DND-41 (cell line): ENCODE measurements around the gene KCNIP4.

Experiments
- ATAC-seq: fragments of 200-7000 bp; cut with Tn5 transposase; 3 replicates; pipeline ENCODE4 v1.9.1; 2021; ENCODE audit warnings: low read depth; ENCODE audit not compliant: insufficient read depth
- DNase-seq: peaks from one replicate; pipeline ENCODE4 v3.0.0-alpha.2; 2020
- H2AFZ ChIP-seq: 2 replicates; pipeline ENCODE4 v1.6.0; 2012; ENCODE audit warnings: low read depth, low read length
- H3K27ac ChIP-seq: 2 replicates; pipeline ENCODE4 v1.5.1; 2012; ENCODE audit warnings: low read length, inconsistent platforms
- H3K27me3 ChIP-seq: fragments of 200-600 bp; sonication (generic); 2 replicates; pipeline ENCODE4 v1.6.0; 2012; ENCODE audit warnings: low read length, mild to moderate bottlenecking, inconsistent platforms; ENCODE audit not compliant: insufficient read depth, poor library complexity
- H3K36me3 ChIP-seq: 2 replicates; pipeline ENCODE4 v1.5.1; 2012; ENCODE audit warnings: low read length, inconsistent platforms; ENCODE audit not compliant: insufficient read depth
- H3K4me1 ChIP-seq: 2 replicates; pipeline ENCODE4 v1.5.1; 2012; ENCODE audit warnings: mild to moderate bottlenecking, low read length; ENCODE audit not compliant: insufficient read depth
- H3K4me2 ChIP-seq: 2 replicates; pipeline ENCODE4 v1.6.0; 2012; ENCODE audit warnings: mild to moderate bottlenecking, moderate library complexity, low read length, inconsistent platforms; ENCODE audit not compliant: insufficient read depth
- H3K4me3 ChIP-seq, 2 experiments: fragments of 200-600 bp in 1 of 2; shearing (Covaris generic) in 1 of 2; 2 replicates each; pipeline ENCODE4 v1.5.1; 2012 to 2016; ENCODE audit warnings: inconsistent platforms in 2 of 2, low read length in 2 of 2, mild to moderate bottlenecking in 2 of 2, low read depth in 1 of 2, moderate library complexity in 1 of 2
- H3K79me2 ChIP-seq: 2 replicates; pipeline ENCODE4 v1.6.0; 2012; ENCODE audit warnings: low read length, inconsistent platforms; ENCODE audit not compliant: insufficient read depth
- H3K9ac ChIP-seq: 2 replicates; pipeline ENCODE4 v1.6.0; 2012; ENCODE audit warnings: low read depth, mild to moderate bottlenecking, inconsistent platforms, low read length, moderate library complexity
- H3K9me3 ChIP-seq: 2 replicates; pipeline ENCODE4 v1.5.1; 2012; ENCODE audit warnings: low read length, moderate library complexity, mild to moderate bottlenecking, inconsistent platforms; ENCODE audit not compliant: insufficient read depth, severe bottlenecking
- H4K20me1 ChIP-seq: 2 replicates; pipeline ENCODE4 v1.6.0; 2012; ENCODE audit warnings: low read length; ENCODE audit not compliant: insufficient read depth
- CTCF ChIP-seq: IDR thresholded peaks from 2 replicates; pipeline ENCODE4 v1.5.1; 2012; ENCODE audit warnings: borderline replicate concordance, low read length, moderate library complexity, mild to moderate bottlenecking; ENCODE audit not compliant: poor library complexity, severe bottlenecking; ENCODE audit errors: extremely low read depth
- EZH2 ChIP-seq: IDR thresholded peaks from 3 replicates; pipeline ENCODE4 v1.6.1; 2012; ENCODE audit warnings: borderline replicate concordance, low read depth, mild to moderate bottlenecking, moderate library complexity, low read length, inconsistent platforms; ENCODE audit not compliant: severe bottlenecking

Gene KCNIP4

GRCh38 chr4:20832826-20833225, 1115.7 kb downstream of the KCNIP4 start:
- TF ChIP-seq EZH2 = no peak
- no peak for TF ChIP-seq CTCF
- Histone ChIP-seq H3K27me3 (no peaks in the 10 kb centered on the region), H2AFZ (no peak overlapping the region), H3K79me2 (no peaks in the 10 kb centered on the region), H4K20me1 (no peaks in the 10 kb centered on the region), H3K27ac (no peak overlapping the region), H3K4me2 (no peak overlapping the region), H3K36me3 (no peaks in the 10 kb centered on the region), H3K4me3 (no peak overlapping the region), H3K4me1 (no peaks in the 10 kb centered on the region), H3K9ac (no peak overlapping the region), H3K9me3 (no peaks in the 10 kb centered on the region)
- ATAC-seq (no peak), DNase-seq (no peak)

DNA sequence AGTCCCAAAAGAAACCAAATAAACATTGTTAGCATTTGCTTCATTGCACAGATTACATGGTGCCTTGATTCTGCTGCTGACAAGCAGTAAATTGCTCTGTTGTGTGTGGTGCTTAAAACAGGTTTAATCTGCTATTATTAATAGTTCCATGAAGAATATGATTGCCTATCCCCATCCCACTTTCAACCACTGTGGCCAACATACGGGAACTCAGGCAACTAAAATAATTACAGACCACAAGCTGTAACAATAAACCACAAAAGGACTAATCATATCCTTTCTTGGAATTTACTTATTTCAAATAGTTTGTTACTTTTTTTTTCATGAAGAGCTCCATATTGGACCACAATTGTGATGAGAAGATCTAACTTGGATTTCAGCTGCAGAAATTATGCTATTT, 1116.8 kb downstream of the KCNIP4 start:
- no peaks in the 10 kb centered on the region for H4K20me1 ChIP-seq

GRCh38 chr4:20829617-20830357, 1118.8 kb downstream of the KCNIP4 start:
- H2AFZ ChIP-seq = no peak overlapping the region

More for the DNA sequence above, 1116.8 kb downstream of the KCNIP4 start:
- no peak overlapping the region for H3K4me3 ChIP-seq
- H3K4me1 ChIP-seq = no peaks in the 10 kb centered on the region
- H3K4me2 ChIP-seq = no peak overlapping the region
- no peak for TF ChIP-seq CTCF
- TF ChIP-seq EZH2 = no peak
- ATAC-seq (no peak), DNase-seq (no peak)
- H3K27ac ChIP-seq = no peak overlapping the region
- no peak overlapping the region for H3K9ac ChIP-seq
- no peaks in the 10 kb centered on the region for H3K27me3 ChIP-seq
- H3K36me3 ChIP-seq = no peaks in the 10 kb centered on the region
- no peaks in the 10 kb centered on the region for H3K79me2 ChIP-seq
- H3K9me3 ChIP-seq = no peaks in the 10 kb centered on the region
- no peak overlapping the region for H2AFZ ChIP-seq

More at GRCh38 chr4:20829617-20830357, 1118.8 kb downstream of the KCNIP4 start:
- Histone ChIP-seq H3K36me3 (no peaks in the 10 kb centered on the region), H3K27ac (no peak overlapping the region), H3K79me2 (no peaks in the 10 kb centered on the region), H3K4me3 (no peak overlapping the region), H4K20me1 (no peaks in the 10 kb centered on the region), H3K9me3 (no peaks in the 10 kb centered on the region), H3K4me2 (no peak overlapping the region), H3K9ac (no peak overlapping the region), H3K4me1 (no peaks in the 10 kb centered on the region), H3K27me3 (no peaks in the 10 kb centered on the region)
- TF ChIP-seq EZH2 (no peak), CTCF (no peak)
- ATAC-seq = no peak
- DNase-seq = no peak
